PC-3 (cell line): Measurements from ENCODE around the gene C6orf89.

ENCODE experiments used
- CTCF ChIP-seq: fragments of 300-600 bp; sonication (generic); conservative IDR thresholded peaks from 2 replicates; pipeline ENCODE4 v1.5.1; 2017; ENCODE audit warnings: antibody characterized with exemption, low read depth, mild to moderate bottlenecking, low read length
- EZH2 ChIP-seq: fragments of 300-600 bp; sonication (generic); IDR thresholded peaks from one replicate; pipeline ENCODE4 v1.6.1; 2017; ENCODE audit warnings: antibody characterized with exemption, mild to moderate bottlenecking, low read length; ENCODE audit not compliant: unreplicated experiment
- EZH2phosphoT487 ChIP-seq: fragments of 300-600 bp; sonication (generic); IDR thresholded peaks from 2 replicates; pipeline ENCODE4 v1.6.1; 2018; ENCODE audit warnings: mild to moderate bottlenecking, antibody characterized with exemption, low read length, borderline replicate concordance

GRCh38 chr6:36841756-36842155 lies 44.0 kb upstream of the C6orf89 start:
- TF ChIP-seq CTCF, result no peak
- no peak for TF ChIP-seq EZH2
- TF ChIP-seq EZH2phosphoT487, result no peak
